Hepatocyte (in vitro differentiated cells): ENCODE data around the gene NIPAL4.

ENCODE experiments used
- EZH2 ChIP-seq: fragments of 200-600 bp; sonication (generic); IDR thresholded peaks from 2 replicates; pipeline ENCODE4 v1.6.1; 2016; ENCODE audit warnings: antibody characterized with exemption, mild to moderate bottlenecking, borderline replicate concordance
- TF ChIP-seq, protein P1 (sequence below): fragments of 200-600 bp; sonication (generic); IDR thresholded peaks from 2 replicates; pipeline ENCODE4 v1.5.1; 2016; ENCODE audit warnings: antibody characterized with exemption, mild to moderate bottlenecking; ENCODE audit not compliant: poor library complexity

DNA sequence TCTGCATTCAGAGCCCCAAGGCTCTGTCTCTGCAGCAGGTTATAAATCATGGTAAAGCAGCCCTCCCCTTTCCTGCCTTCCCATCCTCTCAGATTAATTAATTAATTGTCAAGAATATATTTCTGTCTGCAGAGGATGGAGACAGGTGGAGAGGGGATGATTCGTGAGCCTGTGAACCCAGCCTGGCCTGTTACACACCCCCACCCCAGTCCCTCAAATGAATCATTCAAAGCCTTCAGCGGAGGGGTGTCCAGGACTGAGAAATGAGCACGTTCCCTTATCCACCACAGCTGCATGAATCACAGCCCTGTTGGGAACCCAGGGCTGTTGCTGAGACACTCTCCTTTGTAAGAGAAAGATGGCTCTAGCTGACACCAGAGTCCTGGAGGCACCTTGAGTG, 56.0 kb downstream of the NIPAL4 start:
- TF ChIP-seq, protein P1, sequence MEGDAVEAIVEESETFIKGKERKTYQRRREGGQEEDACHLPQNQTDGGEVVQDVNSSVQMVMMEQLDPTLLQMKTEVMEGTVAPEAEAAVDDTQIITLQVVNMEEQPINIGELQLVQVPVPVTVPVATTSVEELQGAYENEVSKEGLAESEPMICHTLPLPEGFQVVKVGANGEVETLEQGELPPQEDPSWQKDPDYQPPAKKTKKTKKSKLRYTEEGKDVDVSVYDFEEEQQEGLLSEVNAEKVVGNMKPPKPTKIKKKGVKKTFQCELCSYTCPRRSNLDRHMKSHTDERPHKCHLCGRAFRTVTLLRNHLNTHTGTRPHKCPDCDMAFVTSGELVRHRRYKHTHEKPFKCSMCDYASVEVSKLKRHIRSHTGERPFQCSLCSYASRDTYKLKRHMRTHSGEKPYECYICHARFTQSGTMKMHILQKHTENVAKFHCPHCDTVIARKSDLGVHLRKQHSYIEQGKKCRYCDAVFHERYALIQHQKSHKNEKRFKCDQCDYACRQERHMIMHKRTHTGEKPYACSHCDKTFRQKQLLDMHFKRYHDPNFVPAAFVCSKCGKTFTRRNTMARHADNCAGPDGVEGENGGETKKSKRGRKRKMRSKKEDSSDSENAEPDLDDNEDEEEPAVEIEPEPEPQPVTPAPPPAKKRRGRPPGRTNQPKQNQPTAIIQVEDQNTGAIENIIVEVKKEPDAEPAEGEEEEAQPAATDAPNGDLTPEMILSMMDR, result no peak
- TF ChIP-seq EZH2, result no peak
